G401.6 (cell line): ENCODE measurements around the gene LRP1-AS.
"Not testable (repeated sequence)": the region's sequence is repeated elsewhere in the genome, so short reads cannot be mapped to it uniquely, and the experiment has no call there.

ENCODE experiments used
- FAIRE-seq: peaks from 2 replicates; lab custom pipeline; 2012; peaks lifted over from hg19 to GRCh38; lab: Jason Lieb, UNC

The LRP1-AS gene

GRCh38 chr12:57139796-57140649, 7.4 kb downstream of the LRP1-AS start:
- no peak for FAIRE-seq

DNA sequence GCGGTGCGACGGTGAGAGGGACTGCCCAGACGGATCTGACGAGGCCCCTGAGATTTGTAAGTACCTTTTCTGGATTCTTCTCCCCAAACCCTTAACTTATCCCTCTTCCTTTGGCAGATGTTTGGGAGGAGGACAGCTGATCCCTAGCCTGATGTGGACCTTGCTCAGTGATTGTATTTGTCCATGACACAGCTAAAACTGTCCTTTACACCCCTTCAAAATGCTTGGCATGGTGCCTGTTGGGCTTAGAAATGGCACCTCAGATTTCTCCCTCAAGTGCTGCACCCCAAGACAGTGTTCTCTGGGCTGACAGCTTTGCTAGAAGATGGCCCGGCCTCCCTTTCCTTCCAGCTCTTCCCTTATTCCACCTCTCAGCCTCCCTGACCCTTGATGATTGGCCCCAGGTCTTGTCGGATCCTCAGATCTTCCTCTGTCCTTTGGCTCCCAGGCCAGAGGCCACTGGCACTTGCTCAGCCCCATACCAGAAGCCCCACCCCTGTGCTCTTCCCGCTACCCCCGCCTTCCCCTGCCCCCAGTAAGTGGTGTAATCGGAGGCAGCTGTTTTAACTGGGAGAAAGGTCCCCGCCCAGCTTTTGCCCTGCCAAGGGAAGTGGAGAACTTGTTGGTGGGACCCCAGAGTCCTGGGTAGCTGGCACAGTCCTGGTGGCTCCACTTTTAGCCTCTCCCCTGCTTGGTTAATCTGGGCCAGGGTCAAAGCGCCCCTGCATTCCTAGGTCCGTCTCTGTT, 8.7 kb downstream of the LRP1-AS start:
- FAIRE-seq = no peak

DNA sequence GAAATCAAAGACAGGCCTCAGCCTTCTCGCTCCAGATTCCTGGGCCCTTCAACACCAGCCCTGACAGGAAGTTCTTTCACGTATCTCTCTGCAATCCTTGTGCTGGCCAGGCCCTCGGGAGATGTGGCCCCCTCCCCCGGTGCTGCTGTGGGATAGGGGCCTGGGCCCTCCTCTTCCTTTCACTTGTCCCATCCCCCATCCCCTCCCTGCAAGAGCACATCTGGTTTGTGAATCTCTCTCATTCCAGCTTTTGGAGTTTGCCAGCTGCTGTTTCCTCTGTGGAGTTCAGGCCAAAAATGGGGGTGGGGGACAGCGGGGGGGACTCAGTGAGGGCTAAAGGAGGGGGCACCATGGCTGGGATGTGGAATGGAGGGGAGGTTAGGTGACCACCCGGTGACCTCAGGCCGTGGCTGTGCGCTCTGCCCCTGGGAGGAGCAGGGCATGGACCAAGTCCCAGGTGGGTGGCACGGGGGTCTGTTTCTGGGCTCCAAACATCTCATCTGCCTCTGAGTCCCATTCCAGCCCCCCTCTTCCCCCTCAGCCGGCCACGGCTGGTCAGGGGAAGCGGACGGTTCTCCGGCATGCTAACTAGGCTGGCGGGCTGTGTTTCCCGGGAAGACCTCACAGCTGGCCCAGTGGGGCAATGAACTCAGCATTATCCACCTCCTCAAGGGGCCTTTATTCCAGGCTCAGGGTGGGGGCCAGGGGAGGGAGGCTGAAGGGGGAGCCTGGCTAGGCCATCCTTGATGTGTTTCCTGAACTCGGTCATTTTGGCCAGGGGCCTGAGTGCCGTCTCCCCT, 11.7 kb downstream of the LRP1-AS start:
- no peak for FAIRE-seq

DNA sequence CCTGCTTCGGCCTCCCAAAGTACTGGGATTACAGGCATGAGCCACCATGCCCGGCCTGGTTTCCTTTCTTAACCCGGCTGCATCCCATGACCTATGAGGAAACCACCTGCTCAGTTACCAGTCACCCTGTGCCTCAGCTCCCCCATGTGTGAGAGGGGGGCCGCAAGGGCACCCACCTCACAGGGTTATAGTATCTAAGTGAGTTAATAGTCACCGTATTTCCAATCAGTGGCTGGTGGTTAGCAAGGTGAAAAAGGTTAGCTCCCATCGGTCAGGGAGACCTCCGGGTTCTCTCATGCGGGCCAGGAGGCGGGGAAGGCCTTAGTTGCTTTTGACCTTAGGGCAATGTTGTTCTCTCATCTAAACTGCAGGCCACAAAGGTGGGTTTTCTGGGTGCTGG, 12.5 kb downstream of the LRP1-AS start:
- FAIRE-seq = no peak

- FAIRE-seq = no peak
Observed at GRCh38 chr12:57133916-57134315, 13.5 kb downstream of the LRP1-AS start.

GRCh38 chr12:57133013-57133569, 14.3 kb downstream of the LRP1-AS start:
- no peak for FAIRE-seq

DNA sequence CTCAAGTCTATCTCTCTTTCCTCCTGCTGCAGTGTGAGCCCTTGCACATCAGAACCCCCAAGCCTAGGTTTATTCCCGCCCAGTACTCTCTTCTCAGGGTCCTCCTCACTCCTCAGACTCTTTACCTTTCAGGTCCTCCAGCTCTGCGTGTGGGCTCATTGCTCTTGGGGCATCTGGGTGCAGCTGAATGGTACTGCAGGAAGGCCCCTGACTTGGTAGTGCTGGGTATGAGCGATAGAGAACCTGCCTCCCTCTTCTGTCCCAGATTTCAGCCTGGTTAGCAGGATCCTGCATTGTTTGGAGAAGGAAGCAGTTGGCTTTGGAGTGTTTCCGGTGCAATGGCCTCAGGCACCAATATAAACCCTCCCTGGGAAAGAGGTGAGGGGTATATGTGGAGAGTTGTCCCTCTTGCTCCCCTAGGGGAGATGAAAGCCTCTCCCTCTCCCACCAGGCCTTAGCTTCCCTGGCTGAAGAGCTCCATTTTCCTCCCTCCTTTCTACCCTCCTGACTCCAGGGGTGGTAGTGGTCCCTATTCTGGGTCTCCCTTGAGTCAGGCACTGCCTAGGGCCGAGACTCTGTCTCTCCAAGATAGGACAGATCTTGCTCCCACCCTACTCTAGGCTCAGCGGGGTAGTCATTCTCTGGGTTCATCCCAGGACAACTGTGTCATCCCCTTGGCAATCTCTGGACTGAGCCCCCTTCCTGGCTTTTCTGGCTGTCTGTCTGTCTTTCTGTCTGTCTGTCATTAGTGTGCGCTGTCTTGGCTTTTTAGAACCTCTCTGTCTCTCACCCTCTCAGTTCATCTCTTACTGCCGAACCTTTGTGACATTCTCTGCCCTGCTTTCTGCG, 15.3 kb downstream of the LRP1-AS start:
- no peak for FAIRE-seq

DNA sequence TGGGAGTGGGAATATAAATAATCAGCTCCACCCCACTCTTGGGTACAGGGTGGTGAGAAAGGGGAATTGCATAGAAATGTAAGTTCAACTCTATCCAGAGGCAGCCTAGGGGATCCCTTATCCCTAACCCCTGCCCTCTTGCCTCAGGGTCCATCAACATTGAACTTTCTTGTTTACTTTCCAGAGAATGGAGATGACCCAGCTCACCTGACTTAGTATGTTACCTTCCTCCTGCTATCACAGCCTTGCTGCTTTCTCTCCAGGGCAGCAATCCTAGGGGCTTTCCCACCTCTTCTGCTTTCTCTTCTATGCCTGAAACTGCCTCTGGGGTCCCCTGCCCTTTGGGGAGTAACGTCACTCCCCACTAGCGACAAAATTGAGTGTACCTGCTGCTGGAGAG, 16.5 kb downstream of the LRP1-AS start:
- FAIRE-seq = no peak

DNA sequence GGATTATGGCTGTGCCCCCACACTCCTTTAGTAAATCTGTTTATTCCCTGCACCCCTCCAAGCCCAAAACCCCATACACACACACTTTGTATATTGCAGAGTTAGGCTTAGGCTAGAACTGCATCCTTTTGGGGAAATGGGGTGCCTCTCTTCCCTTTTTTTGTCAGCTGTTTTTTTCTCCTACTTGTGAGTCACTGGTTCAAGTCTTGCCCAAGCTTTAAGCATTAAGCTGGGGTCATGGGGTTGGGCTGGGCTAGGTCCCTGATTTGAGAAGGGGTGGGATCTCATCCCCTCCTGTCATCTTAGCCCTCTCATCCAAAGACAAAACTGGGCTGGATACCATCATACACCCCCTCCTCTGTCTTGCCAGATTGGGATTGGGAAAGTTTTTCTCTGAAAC, 17.5 kb downstream of the LRP1-AS start:
- FAIRE-seq = no peak

- no peak for FAIRE-seq
Observed at GRCh38 chr12:57129321-57129842, 18.0 kb downstream of the LRP1-AS start.

- FAIRE-seq = no peak
Observed at GRCh38 chr12:57128519-57129247, 18.7 kb downstream of the LRP1-AS start.

DNA sequence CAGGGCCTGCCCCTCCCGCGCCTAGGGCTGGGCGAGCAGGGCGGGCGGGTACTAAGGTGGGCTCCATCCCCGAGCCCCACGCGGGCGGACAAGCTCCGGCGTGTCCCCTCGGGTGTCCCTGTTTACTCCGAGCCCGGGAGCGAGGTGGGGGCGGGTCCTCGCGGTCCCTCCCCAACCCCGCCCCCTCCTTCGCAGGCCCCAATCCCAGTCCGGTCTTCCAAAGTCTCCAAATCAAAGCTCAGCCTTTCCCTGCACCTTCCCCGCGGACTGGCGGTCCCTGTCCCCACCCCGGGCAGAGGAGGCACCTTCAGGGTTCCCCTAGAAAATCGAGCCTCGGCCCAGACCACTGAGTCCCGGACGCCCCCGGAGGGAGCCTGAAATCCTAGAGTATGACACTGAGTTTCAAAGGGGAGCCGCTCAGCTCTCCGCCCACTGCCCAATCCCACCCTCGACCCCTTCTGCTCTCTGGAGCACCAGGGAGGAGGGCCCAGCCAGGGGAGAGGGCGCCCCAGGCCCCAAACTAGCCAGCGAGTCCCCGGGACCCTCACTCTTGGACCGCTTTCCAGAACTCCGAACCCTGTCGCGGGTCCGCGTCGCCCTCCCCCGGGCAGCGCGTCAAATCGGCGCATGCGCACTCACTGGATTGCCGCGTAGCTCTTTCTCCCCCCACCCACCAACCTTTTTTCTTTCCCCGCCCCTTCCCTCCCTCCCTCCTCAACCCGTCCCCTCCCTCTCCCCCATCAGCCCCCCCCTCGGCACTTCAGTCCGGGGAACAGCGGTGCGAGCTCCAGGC, 19.5 kb downstream of the LRP1-AS start, which contains the start of gene LRP1:
Gene LRP1, plus strand, starts transcription at position 758 of the 793 bp plus-strand sequence. CDS start 482 bp downstream, outside the sequence.
- FAIRE-seq = no peak

DNA sequence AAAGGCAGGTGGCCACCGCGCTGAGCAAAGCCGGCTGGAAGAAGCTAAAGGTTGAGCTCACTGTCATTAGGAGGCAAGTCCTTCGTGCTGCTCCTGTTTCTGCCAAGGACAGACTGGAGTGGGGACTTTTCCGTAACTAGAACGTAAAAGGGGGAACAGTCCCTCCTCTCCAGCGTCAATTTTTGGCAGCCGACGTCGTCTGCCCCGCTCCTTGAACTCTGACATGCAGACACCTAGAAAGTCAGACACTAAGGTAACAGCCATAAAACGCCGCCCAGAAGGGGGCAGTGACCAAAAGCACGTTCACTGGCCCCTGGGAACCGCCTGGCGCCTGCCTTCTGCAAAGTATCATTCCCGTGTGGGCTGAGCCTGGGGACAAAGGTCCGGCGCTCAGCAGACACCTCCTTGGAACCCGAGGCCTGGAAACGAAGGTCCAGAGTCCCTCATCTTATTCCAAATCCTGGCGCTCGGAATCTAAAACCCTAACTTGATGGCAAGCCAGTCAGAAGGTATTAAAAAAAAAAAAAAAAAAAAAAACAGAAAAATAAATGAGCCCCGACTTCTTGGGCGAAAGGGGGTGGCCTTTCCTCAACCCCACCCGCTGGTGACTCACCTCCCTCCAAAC, 20.2 kb downstream of the LRP1-AS start:
- FAIRE-seq = no peak

GRCh38 chr12:57126561-57126960, 20.9 kb downstream of the LRP1-AS start:
- FAIRE-seq = no peak

DNA sequence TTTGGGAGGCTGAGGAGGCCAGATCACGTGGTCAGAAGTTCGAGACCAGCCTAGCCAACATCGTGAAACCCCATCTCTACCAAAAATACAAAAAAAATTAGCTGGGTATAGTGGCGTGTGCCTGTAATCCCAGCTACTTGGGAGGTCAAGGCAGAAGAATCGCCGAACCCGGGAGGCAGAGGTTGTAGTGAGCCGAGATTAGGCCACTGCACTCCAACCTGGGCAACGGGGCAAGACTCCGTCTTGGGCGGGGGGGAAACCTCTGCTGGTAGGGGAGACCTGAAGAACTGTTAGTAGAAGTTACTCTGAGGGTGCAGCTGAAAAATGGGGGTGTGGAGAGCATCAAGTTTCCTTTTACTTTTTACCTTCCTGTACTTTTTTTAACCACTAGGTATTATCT, 21.4 kb downstream of the LRP1-AS start:
- no peak for FAIRE-seq

DNA sequence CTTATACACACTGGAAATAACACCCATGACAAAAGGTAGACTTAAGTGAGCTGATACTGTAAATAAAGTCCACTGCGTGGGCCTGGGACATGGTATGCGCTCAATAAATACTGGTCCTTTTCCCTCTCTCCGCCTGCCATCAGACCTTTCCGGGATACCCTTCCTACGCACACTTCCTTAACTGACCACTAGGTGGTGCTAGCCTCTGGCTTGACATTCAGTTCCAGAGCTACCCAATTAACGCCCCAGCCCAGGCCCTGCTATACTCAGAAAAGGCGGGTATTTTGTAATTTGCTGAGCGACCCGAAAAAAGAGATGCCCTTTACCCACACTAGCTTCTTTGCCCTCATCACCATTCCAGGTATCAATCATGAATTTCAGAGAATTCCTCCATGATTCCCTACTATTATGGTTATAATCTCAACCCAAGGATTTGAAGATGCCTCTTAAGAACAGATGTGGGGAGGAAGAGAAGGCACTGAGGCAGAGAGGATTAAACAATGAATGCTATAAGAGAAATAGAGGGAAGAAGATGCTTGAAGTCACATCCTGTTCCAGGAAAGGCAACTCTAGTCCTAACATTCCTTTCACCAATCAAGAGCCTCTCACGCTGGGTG, 23.1 kb downstream of the LRP1-AS start:
- peak; percentile 39 for FAIRE-seq

DNA sequence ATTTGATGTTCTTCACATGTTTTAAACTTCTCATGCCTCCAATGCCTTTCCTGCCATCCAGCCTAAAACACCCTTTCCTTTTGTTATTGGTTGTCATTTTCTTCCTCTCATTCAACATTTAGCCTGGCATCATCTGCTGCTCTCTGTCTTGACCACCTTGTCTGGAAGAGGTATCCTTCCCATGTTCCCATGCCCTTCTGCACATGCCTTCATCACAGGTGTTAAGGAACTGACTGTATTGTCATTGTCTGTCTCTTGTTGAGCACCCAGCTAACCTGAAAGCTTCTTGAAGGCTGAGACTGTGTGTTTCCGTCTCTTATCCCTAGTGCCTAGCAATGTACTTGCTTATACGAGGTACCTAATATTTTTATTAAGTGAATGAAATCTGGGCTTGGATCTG, 23.6 kb downstream of the LRP1-AS start:
- FAIRE-seq = no peak

DNA sequence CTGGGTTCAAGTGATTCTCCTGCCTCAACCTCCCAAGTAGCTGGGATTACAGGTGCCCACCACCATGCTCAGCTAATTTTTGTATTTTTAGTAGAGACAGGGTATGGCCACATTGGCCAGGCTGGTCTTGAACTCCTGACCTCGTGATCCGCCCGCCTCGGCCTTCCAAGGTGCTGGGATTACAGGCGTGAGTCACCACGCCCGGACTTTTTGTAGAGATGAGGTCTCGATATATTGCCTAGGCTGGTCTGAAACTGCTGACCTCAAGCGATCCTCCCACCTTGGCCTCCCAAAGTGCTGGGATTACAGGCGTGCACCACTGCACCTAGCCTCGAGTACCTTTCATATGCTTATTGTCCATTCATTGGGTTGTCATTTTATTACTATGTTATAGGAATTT, 26.7 kb downstream of the LRP1-AS start:
- FAIRE-seq = not testable (repeated sequence)
